Activated CD8-positive, alpha-beta memory T cell treated with anti-CD3 and anti-CD28 coated beads for 24 hours (primary cell): Measurements from ENCODE around the gene SGK1.
"Not testable (repeated sequence)": the region's sequence is repeated elsewhere in the genome, so short reads cannot be mapped to it uniquely, and the experiment has no call there.

Experiments
- DNase-seq: peaks from one replicate; pipeline ENCODE4 v3.0.0-alpha.2; 2020

The SGK1 gene

GRCh38 chr6:134299236-134299635 lies 18.7 kb downstream of the SGK1 start:
- DNase-seq: no peak

- DNase-seq: no peak
Observed at GRCh38 chr6:134296762-134297161, 21.1 kb downstream of the SGK1 start.

GRCh38 chr6:134295953-134296553 lies 21.9 kb downstream of the SGK1 start:
- DNase-seq: no peak

GRCh38 chr6:134293659-134294161 lies 24.2 kb downstream of the SGK1 start:
- DNase-seq: no peak

- no peak for DNase-seq
Observed at GRCh38 chr6:134291156-134291555, 26.8 kb downstream of the SGK1 start.

GRCh38 chr6:134289204-134289575 lies 28.7 kb downstream of the SGK1 start:
- no peak for DNase-seq

GRCh38 chr6:134288538-134289203 lies 29.2 kb downstream of the SGK1 start:
- no peak for DNase-seq

GRCh38 chr6:134287859-134288537 lies 29.9 kb downstream of the SGK1 start:
- no peak for DNase-seq

- DNase-seq: no peak
Observed at GRCh38 chr6:134282816-134283215, 35.1 kb downstream of the SGK1 start.

- DNase-seq: no peak
Observed at GRCh38 chr6:134281388-134281787, 36.5 kb downstream of the SGK1 start.

GRCh38 chr6:134278000-134278399 lies 39.9 kb downstream of the SGK1 start:
- no peak for DNase-seq

- not testable (repeated sequence) for DNase-seq
Observed at GRCh38 chr6:134276891-134277377, 41.0 kb downstream of the SGK1 start.

- DNase-seq: no peak
Observed at GRCh38 chr6:134272374-134272773, 45.5 kb downstream of the SGK1 start.

GRCh38 chr6:134267917-134268361 lies 50.0 kb downstream of the SGK1 start:
- no peak for DNase-seq

GRCh38 chr6:134266776-134267175 lies 51.1 kb downstream of the SGK1 start:
- no peak for DNase-seq

GRCh38 chr6:134261766-134262165 lies 56.1 kb downstream of the SGK1 start:
- no peak for DNase-seq

- DNase-seq: no peak
Observed at GRCh38 chr6:134258849-134259306, 59.0 kb downstream of the SGK1 start.

GRCh38 chr6:134257516-134257915 lies 60.4 kb downstream of the SGK1 start:
- no peak for DNase-seq

GRCh38 chr6:134256862-134257261 lies 61.0 kb downstream of the SGK1 start:
- DNase-seq: no peak

- DNase-seq: not testable (repeated sequence)
Observed at GRCh38 chr6:134255280-134255679, 62.6 kb downstream of the SGK1 start.

- no peak for DNase-seq
Observed at GRCh38 chr6:134254118-134254517, 63.8 kb downstream of the SGK1 start.

GRCh38 chr6:134253681-134254080 lies 64.2 kb downstream of the SGK1 start:
- no peak for DNase-seq

- DNase-seq: no peak
Observed at GRCh38 chr6:134251320-134251719, 66.6 kb downstream of the SGK1 start.

- DNase-seq: no peak
Observed at GRCh38 chr6:134250776-134251175, 67.1 kb downstream of the SGK1 start.
